LNCaP clone FGC (cell line): ENCODE data around the gene INHBE.

Experiments used
- DNase-seq: peaks from one replicate; pipeline ENCODE4 v3.0.0-alpha.2; 2011; ENCODE audit warnings: low read depth
- H3K4me3 ChIP-seq: 2 replicates; pipeline ENCODE4 v1.5.1; 2011; ENCODE audit warnings: mild to moderate bottlenecking, low read depth, low read length, control low read depth
- TF ChIP-seq, protein P1 (sequence below): IDR thresholded peaks from 2 replicates; pipeline ENCODE4 v1.5.1; 2012; ENCODE audit warnings: mild to moderate bottlenecking; ENCODE audit not compliant: control insufficient read depth, insufficient read depth; ENCODE audit errors: extremely low read depth

INHBE gene

DNA sequence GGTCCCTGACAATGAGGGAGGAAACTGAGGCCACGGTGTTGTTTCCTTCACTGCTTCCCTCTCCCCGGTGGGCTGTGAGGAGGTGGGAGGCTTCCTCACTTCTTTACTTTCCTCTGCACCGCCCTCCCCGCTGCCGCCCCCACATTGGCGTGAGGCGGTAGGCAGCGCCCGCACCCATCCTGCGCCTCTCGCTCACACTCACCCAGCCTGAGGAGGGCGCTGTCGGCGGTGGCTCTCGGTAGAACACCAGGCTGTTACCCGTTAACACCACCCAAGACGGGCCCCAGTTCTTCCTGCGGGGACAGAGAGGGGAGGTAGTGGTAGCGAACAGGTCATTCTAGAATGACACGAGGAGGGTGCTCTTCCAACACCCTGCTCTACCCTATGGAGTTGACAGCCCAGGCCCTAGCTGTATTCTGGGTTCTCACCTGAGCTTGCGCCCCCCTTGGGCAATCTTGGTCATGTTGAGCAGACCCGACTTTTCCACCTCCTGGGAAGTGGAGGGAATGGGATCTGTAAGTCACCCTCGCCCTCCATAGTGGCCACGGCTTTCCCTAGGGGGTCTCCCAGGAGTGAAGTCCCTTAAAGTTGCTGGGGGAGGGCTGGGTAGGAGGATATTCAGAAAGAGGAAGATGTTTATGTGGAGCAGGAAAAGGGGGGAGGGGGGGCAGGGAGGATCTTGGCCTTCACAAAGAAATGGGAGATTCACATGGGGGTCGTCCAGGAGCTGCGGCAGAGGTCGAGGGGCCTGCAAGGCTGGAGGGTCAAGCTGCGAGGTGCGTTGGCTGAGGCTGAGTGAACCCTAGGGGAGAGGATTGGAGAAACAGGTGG, 21.3 kb downstream of the INHBE start:
- DNase-seq = no peak
- TF ChIP-seq, protein P1, sequence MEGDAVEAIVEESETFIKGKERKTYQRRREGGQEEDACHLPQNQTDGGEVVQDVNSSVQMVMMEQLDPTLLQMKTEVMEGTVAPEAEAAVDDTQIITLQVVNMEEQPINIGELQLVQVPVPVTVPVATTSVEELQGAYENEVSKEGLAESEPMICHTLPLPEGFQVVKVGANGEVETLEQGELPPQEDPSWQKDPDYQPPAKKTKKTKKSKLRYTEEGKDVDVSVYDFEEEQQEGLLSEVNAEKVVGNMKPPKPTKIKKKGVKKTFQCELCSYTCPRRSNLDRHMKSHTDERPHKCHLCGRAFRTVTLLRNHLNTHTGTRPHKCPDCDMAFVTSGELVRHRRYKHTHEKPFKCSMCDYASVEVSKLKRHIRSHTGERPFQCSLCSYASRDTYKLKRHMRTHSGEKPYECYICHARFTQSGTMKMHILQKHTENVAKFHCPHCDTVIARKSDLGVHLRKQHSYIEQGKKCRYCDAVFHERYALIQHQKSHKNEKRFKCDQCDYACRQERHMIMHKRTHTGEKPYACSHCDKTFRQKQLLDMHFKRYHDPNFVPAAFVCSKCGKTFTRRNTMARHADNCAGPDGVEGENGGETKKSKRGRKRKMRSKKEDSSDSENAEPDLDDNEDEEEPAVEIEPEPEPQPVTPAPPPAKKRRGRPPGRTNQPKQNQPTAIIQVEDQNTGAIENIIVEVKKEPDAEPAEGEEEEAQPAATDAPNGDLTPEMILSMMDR = no peak
- H3K4me3 ChIP-seq = no peak overlapping the region

- TF ChIP-seq, protein P1 = no peak
- DNase-seq = no peak
- no peak overlapping the region for H3K4me3 ChIP-seq
These were observed 22.0 kb downstream of the INHBE start for GRCh38 chr12:57476993-57477709.

GRCh38 chr12:57477710-57478681, 22.9 kb downstream of the INHBE start:
- no peak overlapping the region for H3K4me3 ChIP-seq
- no peak for DNase-seq
- TF ChIP-seq, protein P1 = no peak

- H3K4me3 ChIP-seq = no peak overlapping the region
- TF ChIP-seq, protein P1 = no peak
- no peak for DNase-seq
These were observed 23.9 kb downstream of the INHBE start for GRCh38 chr12:57479043-57479375.

- no peak for DNase-seq
- TF ChIP-seq, protein P1 = no peak
- no peak within 1 kb of the TSS for H3K4me3 ChIP-seq
These were observed 24.4 kb downstream of the INHBE start, which contains the start of gene ARHGAP9 for GRCh38 chr12:57479376-57480115. ARHGAP9 (minus strand) TSS chr12:57479866; CDS start chr12:57479406, 460 bp downstream.

DNA sequence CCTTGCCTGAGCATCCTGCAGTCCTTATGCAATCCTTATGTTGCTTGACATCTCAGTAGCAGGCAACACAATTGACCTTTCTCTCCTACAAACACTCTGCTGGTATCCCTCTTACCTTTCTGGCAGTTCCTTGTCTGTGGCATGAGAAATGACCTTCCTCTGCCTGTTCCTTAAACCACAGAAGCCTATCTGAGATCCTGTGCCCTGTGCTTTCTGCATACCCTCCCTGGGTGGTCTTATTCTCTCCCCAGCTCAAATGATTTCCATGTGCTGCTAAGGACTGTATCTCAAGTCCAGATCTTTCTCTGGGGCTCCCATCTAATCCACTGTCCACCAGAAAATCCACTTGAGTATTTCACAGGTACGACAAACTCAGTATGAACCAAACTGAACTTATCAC, 26.6 kb downstream of the INHBE start:
- TF ChIP-seq, protein P1 = no peak
- DNase-seq = no peak
- no peak overlapping the region for H3K4me3 ChIP-seq
